Esophagus squamous epithelium (tissue), 4 donors: Measurements from ENCODE around the gene SMYD3.

Experiments
- CTCF ChIP-seq, 6 experiments: fragments of 450-650 bp in 4 of 6; fragments of 200-600 bp in 2 of 6; sonication (generic) in 2 of 6; IDR thresholded peaks; one replicate each; pipeline ENCODE4 v1.5.1; 2016 to 2019; ENCODE audit warnings: antibody characterized with exemption in 6 of 6, mild to moderate bottlenecking in 4 of 6, moderate library complexity in 4 of 6
- POLR2A ChIP-seq, 4 donors: fragments of 450-650 bp; IDR thresholded peaks; one replicate each; pipeline ENCODE4 v1.6.1; 2017; ENCODE audit warnings: antibody characterized with exemption in 4 of 4, mild to moderate bottlenecking in 4 of 4, moderate library complexity in 3 of 4

GRCh38 chr1:246506367-246506673 lies 759 bp downstream of the SMYD3 start:
- no peak for TF ChIP-seq CTCF (IDR thresholded peaks at IDR 0.05)
- TF ChIP-seq POLR2A (IDR thresholded peaks at IDR 0.05) = no peak
